H1 (cell line): ENCODE data around the gene CROCC2. TPM values are rescaled to one million over a fixed set of nuclear protein-coding genes. Genes with fewer than 3 reads are reported as not detected.

Experiments used
- ATF2 ChIP-seq: IDR thresholded peaks from 2 replicates; pipeline ENCODE4 v1.6.1; 2012; ENCODE audit warnings: low read length, inconsistent platforms
- BRCA1 ChIP-seq: IDR thresholded peaks from 2 replicates; pipeline ENCODE4 v1.6.1; 2012; ENCODE audit warnings: low read depth, low read length, improper control_type of control experiment
- CHD1 ChIP-seq: IDR thresholded peaks from 2 replicates; pipeline ENCODE4 v1.6.1; 2012; ENCODE audit warnings: low read depth, low read length, improper control_type of control experiment
- CHD7 ChIP-seq: fragments of 300-600 bp; sonication (generic); IDR thresholded peaks from 2 replicates; pipeline ENCODE4 v1.7.1; 2012; ENCODE audit warnings: low read length, moderate library complexity, mild to moderate bottlenecking, inconsistent platforms; ENCODE audit not compliant: insufficient replicate concordance
- CREB1 ChIP-seq: IDR thresholded peaks from 2 replicates; pipeline ENCODE4 v1.6.1; 2012; ENCODE audit warnings: inconsistent platforms
- CTBP2 ChIP-seq: IDR thresholded peaks from 2 replicates; pipeline ENCODE4 v1.7.0; 2011; ENCODE audit warnings: borderline replicate concordance, mild to moderate bottlenecking, moderate library complexity, mixed read lengths, low read length; ENCODE audit not compliant: insufficient read depth, insufficient read length
- EZH2 ChIP-seq: fragments of 200-600 bp; sonication (generic); IDR thresholded peaks from 2 replicates; pipeline ENCODE4 v1.7.1; 2012; ENCODE audit warnings: low read depth, mild to moderate bottlenecking, moderate library complexity, low read length, inconsistent platforms; ENCODE audit not compliant: severe bottlenecking
- RFX5 ChIP-seq: IDR thresholded peaks from 2 replicates; pipeline ENCODE4 v1.6.1; 2011; ENCODE audit warnings: low read depth, low read length, improper control_type of control experiment, borderline replicate concordance
- SIX5 ChIP-seq: IDR thresholded peaks from 2 replicates; pipeline ENCODE4 v1.6.1; 2011; ENCODE audit warnings: mild to moderate bottlenecking, low read depth, low read length
- polyA plus RNA-seq, 7 experiments: library from polyadenylated mRNA; depleted of rRNA in 3 of 7; stranded (reverse) in 5 of 7; unstranded in 2 of 7; fragments of >200 nt in 5 of 7; fragments of 200-250 nt in 2 of 7; gene quantifications; 1 replicate in 5 of 7; 2 replicates in 1 of 7; 4 replicates in 1 of 7; pipeline versions ENCODE4 v1.2.1 to v1.2.3, GENCODE V29; 2011 to 2013; ENCODE audit warnings: missing spikeins in 2 of 7, mixed read lengths in 2 of 7
- total RNA-seq: library from RNA; stranded (reverse); fragmentation: NEBNext Ultra II Directional; extraction: Animal tissue kit (Norgen Biotek cat#: 25700); gene quantifications from 2 replicates; pipeline ENCODE4 v1.2.1, GENCODE V29; 2021

The CROCC2 gene
- total and polyA plus RNA-seq, 2 of the 8 experiments (the other 6 are each of a cell fraction or from before 2014, with no cell fraction given), result not detected

- no peak for TF ChIP-seq CHD7
- TF ChIP-seq SIX5, result no peak
- TF ChIP-seq RFX5, result no peak
- no peak for TF ChIP-seq EZH2
- TF ChIP-seq ATF2, result no peak
- TF ChIP-seq CREB1, result no peak
- TF ChIP-seq CTBP2, result no peak
- no peak for TF ChIP-seq CHD1
- no peak for TF ChIP-seq BRCA1
These were observed 51.7 kb downstream of the CROCC2 start (continued) for GRCh38 chr2:240957656-240958365.
